Measurements from ENCODE around the gene MYO1H. TPM values are rescaled to one million over a fixed set of nuclear protein-coding genes. Genes with fewer than 3 reads are reported as not detected.

MYO1H gene
- total and polyA plus RNA-seq, 10 donors, result 0.05 TPM; not detected in 9

- Histone ChIP-seq H3K4me1 (no peaks in the 10 kb centered on the region), H3K9me3 (no peaks in the 10 kb centered on the region), H3K36me3 (peaks cover 23 to 100% (median 96%) of the 10 kb centered on the region in 6 donors), H3K27me3 (replicated peaks in 1 of 7) (no peaks in the 10 kb centered on the region), H3K27ac (no peak overlapping the region), H3K4me3 (no peak overlapping the region)
- TF ChIP-seq POLR2A (IDR thresholded peaks at IDR 0.05) (no peak), POLR2AphosphoS5 (IDR thresholded peaks at IDR 0.05) (no peak), CTCF (IDR thresholded peaks at IDR 0.05 in 8 of 11, conservative IDR thresholded peaks at IDR 0.05 in 3 of 11) (no peak)
- intact Hi-C loops (cut with DNase I; ENCODE audit: low total_unique reads), result no loop called here
- DNase-seq, result no peak
- WGBS, 5 donors, result 93 to 97% (median 96%) methylated on average over 14 of the region's 14 CpGs
These were observed 141.6 kb downstream of the MYO1H start for GRCh38 chr12:109489016-109489954.

GRCh38 chr12:109489955-109490565, 142.4 kb downstream of the MYO1H start:
- intact Hi-C loops (cut with DNase I; ENCODE audit: low total_unique reads), result no loop called here
- H3K27ac ChIP-seq, result no peak overlapping the region
- WGBS, 5 donors, result 82 to 94% (median 87%) methylated on average over 1 of the region's 1 CpG

GRCh38 chr12:109491671-109492070, 144.0 kb downstream of the MYO1H start:
- Histone ChIP-seq H3K27me3 (replicated peaks in 1 of 7) (no peaks in the 10 kb centered on the region), H3K9me3 (no peaks in the 10 kb centered on the region), H3K27ac (no peak overlapping the region), H3K4me3 (no peak overlapping the region), H3K4me1 (no peaks in the 10 kb centered on the region), H3K36me3 (peaks cover 8 to 100% (median 91%) of the 10 kb centered on the region in 6 donors)
- no peak for DNase-seq
- intact Hi-C loops (cut with DNase I; ENCODE audit: low total_unique reads), result no loop called here
- WGBS, 5 donors, result 90 to 99% (median 95%) methylated on average over 4 of the region's 4 CpGs
- no peak for TF ChIP-seq POLR2A (IDR thresholded peaks at IDR 0.05)
- no peak for TF ChIP-seq POLR2AphosphoS5 (IDR thresholded peaks at IDR 0.05)
- TF ChIP-seq CTCF (IDR thresholded peaks at IDR 0.05 in 8 of 11, conservative IDR thresholded peaks at IDR 0.05 in 3 of 11), result no peak

More at GRCh38 chr12:109489955-109490565, 142.4 kb downstream of the MYO1H start:
- Histone ChIP-seq H3K4me1 (no peaks in the 10 kb centered on the region), H3K9me3 (no peaks in the 10 kb centered on the region), H3K27me3 (replicated peaks in 1 of 7) (no peaks in the 10 kb centered on the region), H3K4me3 (no peak overlapping the region), H3K36me3 (peaks cover 18 to 100% (median 96%) of the 10 kb centered on the region in 6 donors)
- no peak for DNase-seq
- TF ChIP-seq CTCF (IDR thresholded peaks at IDR 0.05 in 8 of 11, conservative IDR thresholded peaks at IDR 0.05 in 3 of 11) (no peak), POLR2A (IDR thresholded peaks at IDR 0.05) (no peak)

- intact Hi-C loops (cut with DNase I; ENCODE audit: low total_unique reads), result no loop called here
- no peaks in the 10 kb centered on the region for H3K9me3 ChIP-seq
- no peaks in the 10 kb centered on the region for H3K27me3 ChIP-seq (replicated peaks in 1 of 7)
- WGBS, 5 donors, result 79 to 97% (median 86%) methylated on average over 5 of the region's 5 CpGs
- TF ChIP-seq POLR2AphosphoS5 (IDR thresholded peaks at IDR 0.05) (no peak), POLR2A (IDR thresholded peaks at IDR 0.05) (no peak), CTCF (IDR thresholded peaks at IDR 0.05 in 8 of 11, conservative IDR thresholded peaks at IDR 0.05 in 3 of 11) (no peak)
- H3K4me1 ChIP-seq, result no peaks in the 10 kb centered on the region
- DNase-seq, result no peak
- peaks cover 8 to 100% (median 87%) of the 10 kb centered on the region in 6 donors for H3K36me3 ChIP-seq
- H3K4me3 ChIP-seq, result no peak overlapping the region
- no peak overlapping the region for H3K27ac ChIP-seq
These were observed 144.7 kb downstream of the MYO1H start for GRCh38 chr12:109492371-109492770.

Data from spleen (tissue), 11 donors.